Inferior parietal cortex (tissue), 1 donor: ENCODE measurements around the gene CXXC4.

Experiments used
- DNase-seq: peaks from one replicate; pipeline ENCODE4 v3.0.0-alpha.2; 2016; ENCODE audit errors: extremely low spot score

CXXC4 gene

GRCh38 chr4:104489731-104490095, 5.0 kb downstream of the CXXC4 start:
- DNase-seq: no peak

- DNase-seq: no peak
These were observed 6.5 kb downstream of the CXXC4 start for GRCh38 chr4:104488151-104488550.

GRCh38 chr4:104486716-104487504, 7.8 kb downstream of the CXXC4 start:
- DNase-seq: peak; percentile 30

- no peak for DNase-seq
These were observed 19.0 kb downstream of the CXXC4 start for GRCh38 chr4:104475652-104476051.

- DNase-seq: no peak
These were observed 21.9 kb downstream of the CXXC4 start for GRCh38 chr4:104472766-104473165.

GRCh38 chr4:104470770-104471169, 23.9 kb downstream of the CXXC4 start:
- DNase-seq: no peak

GRCh38 chr4:104469794-104470193, 24.9 kb downstream of the CXXC4 start:
- no peak for DNase-seq

GRCh38 chr4:104465619-104466018, 29.1 kb downstream of the CXXC4 start:
- DNase-seq: no peak

- DNase-seq: no peak
These were observed 29.5 kb downstream of the CXXC4 start for GRCh38 chr4:104465201-104465600.

DNA sequence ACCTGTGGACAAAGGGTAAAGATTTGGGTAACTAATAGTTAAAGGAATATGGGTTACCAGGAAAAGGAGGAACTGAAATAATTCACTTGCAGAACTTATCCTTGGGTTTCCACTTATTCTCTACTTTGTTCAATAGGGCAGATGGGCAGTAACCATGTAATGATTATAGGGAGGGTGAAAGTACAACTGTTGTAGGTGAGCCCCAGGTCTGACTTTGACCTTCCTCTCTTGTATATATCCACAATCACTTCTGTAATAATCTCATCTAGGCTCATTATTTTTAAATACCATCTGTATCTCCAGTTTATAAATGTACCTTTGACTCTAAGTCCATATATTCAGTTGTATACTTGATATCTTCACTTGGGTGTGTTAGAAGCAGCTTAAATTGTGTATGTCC, 32.1 kb downstream of the CXXC4 start:
- DNase-seq: no peak

DNA sequence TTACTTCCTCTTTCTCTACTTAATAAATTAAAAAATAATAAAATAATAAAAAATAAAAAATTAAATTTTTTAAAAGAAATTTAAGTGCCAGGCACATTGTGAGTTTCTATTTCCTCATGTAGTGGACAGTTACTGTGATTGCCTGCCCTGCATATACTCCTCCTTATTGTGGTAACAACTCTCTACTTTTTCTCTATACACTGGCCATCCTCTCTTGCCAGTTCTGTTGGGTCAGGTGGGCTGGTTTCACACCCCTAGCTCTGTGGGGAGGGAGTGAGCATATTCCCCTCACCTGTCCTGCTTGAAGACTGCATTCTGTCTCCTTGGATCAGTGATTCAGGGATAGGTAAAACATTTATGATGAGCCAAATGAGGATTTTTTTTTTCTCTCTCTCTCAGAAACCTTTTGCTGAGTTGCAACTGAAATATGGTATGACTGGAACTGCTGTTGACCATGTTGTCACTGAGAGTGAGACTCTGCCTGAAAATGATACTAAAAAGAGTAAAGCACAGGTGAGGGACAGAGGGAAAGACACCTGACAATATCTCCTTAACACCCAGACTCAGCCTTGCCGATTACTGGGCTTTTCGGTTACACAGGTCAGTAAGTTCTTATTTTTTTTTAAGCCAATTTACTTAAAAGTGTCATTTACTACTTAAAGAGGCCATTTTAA, 37.2 kb downstream of the CXXC4 start:
- no peak for DNase-seq

GRCh38 chr4:104451573-104451972, 43.1 kb downstream of the CXXC4 start:
- DNase-seq: peak; percentile 50

GRCh38 chr4:104449537-104449936, 45.2 kb downstream of the CXXC4 start:
- DNase-seq: no peak

DNA sequence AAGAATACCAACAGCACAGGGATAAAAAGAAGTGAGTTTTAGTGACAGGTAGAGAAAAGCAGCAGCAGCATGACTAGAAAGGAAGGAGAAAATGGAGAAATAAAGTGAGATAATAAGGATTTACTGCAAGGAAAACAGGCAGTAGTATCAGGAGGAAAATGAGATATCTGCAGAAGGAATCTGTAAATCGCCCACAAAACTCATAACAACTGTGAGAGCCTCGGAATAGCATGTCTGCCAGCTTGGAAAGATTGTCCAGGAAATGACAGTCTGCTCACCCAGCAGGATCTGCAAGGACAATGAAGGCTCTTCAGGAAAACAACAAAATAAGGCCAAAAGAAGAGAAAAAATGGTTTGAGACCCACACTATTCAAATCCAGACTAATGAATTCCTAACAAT, 47.4 kb downstream of the CXXC4 start:
- no peak for DNase-seq

DNA sequence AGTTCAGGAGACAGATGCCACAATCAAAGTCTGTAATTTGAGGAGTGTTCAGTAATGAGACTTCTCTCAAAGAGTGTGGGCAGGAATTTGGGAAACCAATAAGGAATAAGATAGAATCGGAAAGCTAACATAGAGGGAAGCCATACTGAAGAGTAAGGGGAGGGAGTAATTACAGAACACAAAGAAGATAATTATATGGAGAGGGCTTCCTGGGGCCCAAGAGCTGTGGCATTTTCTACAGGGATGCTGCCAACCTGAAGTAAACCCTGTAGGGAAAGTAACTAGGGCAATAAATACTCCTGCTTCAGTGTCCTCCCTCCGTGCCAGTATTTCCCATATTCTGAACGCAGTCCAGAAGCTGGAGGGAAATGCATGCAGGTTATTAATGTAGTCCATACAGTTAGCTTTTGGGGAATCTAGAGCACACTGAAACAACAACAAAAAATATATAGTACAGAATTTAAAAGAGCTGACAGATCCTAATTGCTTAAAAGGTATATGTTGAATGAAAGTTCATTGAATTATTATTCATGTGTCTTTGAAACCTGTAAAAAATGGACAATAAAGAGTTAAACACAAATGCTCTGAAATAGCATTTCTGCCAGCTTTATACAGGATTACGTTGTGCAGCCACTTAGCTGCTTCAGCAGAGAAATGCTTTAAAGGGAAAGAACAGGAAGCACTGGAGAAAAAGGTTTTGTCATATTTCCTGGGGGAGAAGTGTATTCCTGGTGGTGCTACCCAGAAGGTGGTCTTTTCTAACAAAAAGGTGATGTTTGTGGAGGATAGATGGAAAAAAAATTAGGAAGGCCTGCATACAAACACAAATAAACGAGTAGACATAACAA, 48.0 kb downstream of the CXXC4 start:
- no peak for DNase-seq

DNA sequence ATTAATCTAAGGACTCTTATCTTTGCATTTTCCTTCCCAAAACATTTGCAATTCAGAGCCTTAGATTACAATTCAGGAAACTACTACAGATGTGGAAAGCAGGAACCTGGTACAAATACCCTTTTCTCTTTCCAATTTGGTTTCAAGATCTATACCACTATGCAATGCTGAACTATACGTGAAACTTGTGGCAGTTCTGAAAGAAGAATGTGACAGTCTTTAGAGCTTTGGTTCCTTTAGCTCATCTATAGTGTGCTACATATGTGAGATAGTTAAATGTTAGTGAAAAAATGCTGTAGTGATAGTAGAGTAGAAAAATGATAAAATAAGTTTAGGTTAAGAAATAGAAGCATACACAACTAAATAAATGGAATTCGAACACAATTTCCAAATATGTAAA, 50.0 kb downstream of the CXXC4 start:
- DNase-seq: no peak

DNA sequence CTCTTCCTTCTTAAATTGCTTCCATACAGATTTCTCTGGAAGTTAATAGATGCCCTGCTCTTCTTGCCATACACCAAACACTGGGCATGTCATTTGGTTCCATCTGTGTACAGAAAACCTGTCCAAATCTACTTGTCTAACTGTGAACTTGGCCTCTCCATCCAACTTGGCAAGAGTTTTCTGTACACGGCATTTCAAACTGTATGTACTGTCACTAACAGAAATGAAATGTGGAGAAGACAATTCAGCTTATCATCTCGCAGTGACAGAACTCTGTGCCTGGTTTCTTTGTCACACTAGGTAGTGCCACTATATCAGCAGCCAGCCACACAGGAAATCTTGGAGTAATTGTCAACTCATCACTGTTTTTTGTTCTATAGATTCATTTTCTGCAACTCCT, 58.2 kb downstream of the CXXC4 start:
- no peak for DNase-seq

DNA sequence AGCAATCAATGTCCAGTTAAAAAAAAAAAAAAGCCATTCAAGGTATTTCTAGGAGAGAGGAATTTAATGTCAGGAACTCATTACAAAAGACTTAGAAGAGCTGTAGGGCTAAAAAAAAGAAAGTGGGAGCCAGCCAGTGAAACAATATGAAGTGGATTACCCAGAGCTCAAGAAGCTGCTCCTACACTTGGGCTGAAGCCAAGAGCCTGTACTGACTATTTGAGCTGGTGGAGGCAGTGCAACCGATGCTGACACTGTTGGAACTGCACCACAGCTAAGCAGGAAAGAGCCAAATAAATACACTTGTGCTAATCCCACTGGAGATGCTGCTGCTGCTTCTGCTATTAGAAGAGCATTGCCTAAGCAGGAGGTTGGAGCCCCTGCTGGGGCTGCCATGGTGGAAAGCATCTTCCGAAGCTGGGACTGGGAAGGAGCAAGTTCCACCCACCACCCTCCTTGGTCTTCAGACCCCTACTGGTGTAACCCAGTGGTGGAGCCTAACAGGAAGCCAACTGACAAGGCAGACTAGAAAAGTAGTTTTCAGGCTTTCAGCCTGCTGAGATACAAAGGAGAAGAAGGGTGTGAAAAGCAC, 65.4 kb downstream of the CXXC4 start:
- DNase-seq: no peak

DNA sequence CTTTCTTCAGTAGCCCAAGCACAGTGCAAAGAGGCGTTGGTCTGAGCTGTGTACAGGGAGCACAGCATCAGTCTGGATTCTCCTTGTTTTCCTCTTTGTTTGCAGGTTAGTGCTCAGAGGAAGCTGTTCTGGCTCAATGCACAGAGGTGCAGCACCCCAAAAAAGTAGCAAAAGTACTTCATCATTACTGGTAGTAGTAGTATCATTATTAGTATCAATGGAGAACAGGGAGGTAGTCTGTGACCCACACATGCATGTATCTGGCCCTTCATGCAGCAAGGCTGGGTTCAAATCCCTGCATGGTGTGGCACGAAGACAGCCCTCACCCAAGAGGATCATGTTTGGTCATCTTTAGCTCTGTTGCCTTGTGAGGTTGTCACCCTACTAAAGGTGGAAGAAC, 68.7 kb downstream of the CXXC4 start:
- no peak for DNase-seq

- DNase-seq: peak; percentile 52
These were observed 69.7 kb downstream of the CXXC4 start for GRCh38 chr4:104424989-104425388.

GRCh38 chr4:104424475-104424941, 70.2 kb downstream of the CXXC4 start:
- no peak for DNase-seq

DNA sequence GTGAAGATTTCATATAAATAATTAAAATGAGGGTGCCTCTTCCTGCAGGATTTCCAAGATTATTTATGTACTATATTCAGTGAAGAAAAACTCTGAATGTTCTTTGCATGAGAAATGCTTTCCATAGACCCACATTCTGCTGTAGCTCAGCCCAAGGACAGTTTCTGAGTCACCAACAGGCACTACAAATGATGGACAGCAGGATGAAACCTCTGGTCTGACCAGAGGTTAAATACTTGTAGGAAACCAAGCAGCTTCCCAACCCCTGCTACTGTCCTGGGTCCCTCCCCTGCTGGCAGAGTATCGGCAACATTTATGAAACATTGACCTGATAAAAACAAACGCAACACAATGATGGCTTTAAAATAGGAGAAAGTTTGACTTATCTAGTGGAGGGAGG, 73.1 kb downstream of the CXXC4 start:
- DNase-seq: no peak
